ENCODE measurements around the gene SELENON. TPM values are rescaled to one million over a fixed set of nuclear protein-coding genes. Genes with fewer than 3 reads are reported as not detected.

SELENON gene
- total RNA-seq, 3 donors from 2014 or later = 29.6 to 45.1 (median 35.9) TPM

- peaks cover 2% of the 10 kb centered on the region for H3K4me1 ChIP-seq (ENCODE audit: low read depth)
- no peak for ATAC-seq
- no peak for TF ChIP-seq CTCF (IDR thresholded peaks at IDR 0.05)
Measured at GRCh38 chr1:25802915-25803314, 2.9 kb downstream of the SELENON start.

GRCh38 chr1:25803368-25803767 is 3.4 kb downstream of the SELENON start:
- no peaks in the 10 kb centered on the region for H3K36me3 ChIP-seq (ENCODE audit: low read depth)
- H3K9me3 ChIP-seq = no peaks in the 10 kb centered on the region
- no peak for TF ChIP-seq CTCF (IDR thresholded peaks at IDR 0.05)
- DNase-seq (no peak), ATAC-seq (no peak)
- intact Hi-C loops (cut with DNase I, micrococcal nuclease) = no loop called here
- H3K4me3 ChIP-seq = no peak overlapping the region
- H3K4me1 ChIP-seq (ENCODE audit: low read depth) = peaks cover 2% of the 10 kb centered on the region

More at GRCh38 chr1:25802915-25803314, 2.9 kb downstream of the SELENON start:
- H3K36me3 ChIP-seq (ENCODE audit: low read depth) = no peaks in the 10 kb centered on the region
- DNase-seq = peak in 1 of 3 donors; percentile 18
- no peak overlapping the region for H3K4me3 ChIP-seq
- H3K9me3 ChIP-seq = no peaks in the 10 kb centered on the region
- intact Hi-C loops (cut with DNase I, micrococcal nuclease) = no loop called here

- intact Hi-C loops (cut with DNase I, micrococcal nuclease) = no loop called here
- no peaks in the 10 kb centered on the region for H3K36me3 ChIP-seq (ENCODE audit: low read depth)
- ATAC-seq (no peak), DNase-seq (peak in 2 of 3 donors; percentile 14 to 17)
- H3K4me3 ChIP-seq = no peak overlapping the region
- TF ChIP-seq CTCF (IDR thresholded peaks at IDR 0.05) = no peak
- H3K4me1 ChIP-seq (ENCODE audit: low read depth) = peaks cover 2% of the 10 kb centered on the region
- no peaks in the 10 kb centered on the region for H3K9me3 ChIP-seq
Measured at GRCh38 chr1:25804244-25804963, 4.4 kb downstream of the SELENON start.

- Histone ChIP-seq H3K9me3 (no peaks in the 10 kb centered on the region), H3K36me3 (ENCODE audit: low read depth) (no peaks in the 10 kb centered on the region), H3K4me3 (no peak overlapping the region), H3K4me1 (ENCODE audit: low read depth) (peaks cover 2% of the 10 kb centered on the region)
- ATAC-seq (no peak), DNase-seq (peak in 2 of 3 donors; percentile 15 to 26)
- no peak for TF ChIP-seq CTCF (IDR thresholded peaks at IDR 0.05)
- intact Hi-C loops (cut with DNase I, micrococcal nuclease) = no loop called here
Measured at GRCh38 chr1:25804964-25805862, 5.2 kb downstream of the SELENON start.

- intact Hi-C loops (cut with DNase I, micrococcal nuclease) = no loop called here
- peaks cover 2% of the 10 kb centered on the region for H3K4me1 ChIP-seq (ENCODE audit: low read depth)
- H3K36me3 ChIP-seq (ENCODE audit: low read depth) = no peaks in the 10 kb centered on the region
Measured at GRCh38 chr1:25805863-25806225, 5.9 kb downstream of the SELENON start.

More at GRCh38 chr1:25805863-25806225, 5.9 kb downstream of the SELENON start:
- no peak overlapping the region for H3K4me3 ChIP-seq
- ATAC-seq (no peak), DNase-seq (no peak)
- H3K9me3 ChIP-seq = no peaks in the 10 kb centered on the region
- no peak for TF ChIP-seq CTCF (IDR thresholded peaks at IDR 0.05)

Measured in mucosa of descending colon (tissue), 3 donors.